Muscle of arm (tissue), 12 donors: Measurements from ENCODE around the gene ZNF423. TPM values are rescaled to one million over a fixed set of nuclear protein-coding genes. Genes with fewer than 3 reads are reported as not detected.

Experiments used
- DNase-seq: peaks from one replicate; pipeline ENCODE4 v3.0.0-alpha.2; 2013
- polyA plus RNA-seq, 12 donors: library from polyadenylated mRNA; unstranded; fragments of 120-200 nt; gene quantifications; one replicate each; pipeline ENCODE4 v1.2.1, GENCODE V29; 2013; ENCODE audit not compliant: insufficient read length in 12 of 12

The ZNF423 gene
- polyA plus RNA-seq, 12 donors: 22.6 to 37.5 (median 25.9) TPM; not detected in 1

- DNase-seq: no peak
Observed at GRCh38 chr16:49673442-49673841, 182.5 kb downstream of the ZNF423 start.

- DNase-seq: no peak
Observed at GRCh38 chr16:49672753-49673152, 183.2 kb downstream of the ZNF423 start.

- DNase-seq: no peak
Observed at GRCh38 chr16:49671333-49671732, 184.6 kb downstream of the ZNF423 start.

- no peak for DNase-seq
Observed at GRCh38 chr16:49670627-49671026, 185.3 kb downstream of the ZNF423 start.

- no peak for DNase-seq
Observed at GRCh38 chr16:49665482-49666230, 190.3 kb downstream of the ZNF423 start.

- DNase-seq: peak; percentile 62
Observed at GRCh38 chr16:49664221-49665215, 191.4 kb downstream of the ZNF423 start.

GRCh38 chr16:49663081-49664065 lies 192.5 kb downstream of the ZNF423 start:
- DNase-seq: no peak

GRCh38 chr16:49662569-49662968 lies 193.3 kb downstream of the ZNF423 start:
- DNase-seq: no peak

GRCh38 chr16:49661465-49662187 lies 194.3 kb downstream of the ZNF423 start:
- DNase-seq: no peak

- no peak for DNase-seq
Observed at GRCh38 chr16:49660626-49661025, 195.3 kb downstream of the ZNF423 start.

- DNase-seq: no peak
Observed at GRCh38 chr16:49659356-49659755, 196.6 kb downstream of the ZNF423 start.

- no peak for DNase-seq
Observed at GRCh38 chr16:49658531-49658930, 197.4 kb downstream of the ZNF423 start.

- no peak for DNase-seq
Observed at GRCh38 chr16:49657736-49658465, 198.0 kb downstream of the ZNF423 start.

- no peak for DNase-seq
Observed at GRCh38 chr16:49654425-49654824, 201.5 kb downstream of the ZNF423 start.

- DNase-seq: no peak
Observed at GRCh38 chr16:49653577-49653976, 202.3 kb downstream of the ZNF423 start.

GRCh38 chr16:49653173-49653570 lies 202.7 kb downstream of the ZNF423 start:
- DNase-seq: no peak

GRCh38 chr16:49652456-49653172 lies 203.3 kb downstream of the ZNF423 start:
- no peak for DNase-seq

- DNase-seq: no peak
Observed at GRCh38 chr16:49651996-49652395, 203.9 kb downstream of the ZNF423 start.

- no peak for DNase-seq
Observed at GRCh38 chr16:49651226-49651625, 204.7 kb downstream of the ZNF423 start.
